Heart left ventricle (tissue), 13 donors: ENCODE data around the gene SF3B3.
A peak's percentile ranks its signal among the peaks of the same experiment; 100 is the strongest.

Experiments used
- POLR2A ChIP-seq, 2 donors: fragments of 450-650 bp; IDR thresholded peaks; one replicate each; pipeline ENCODE4 v1.6.1; 2017; ENCODE audit warnings: antibody characterized with exemption in 2 of 2, mild to moderate bottlenecking in 2 of 2, moderate library complexity in 2 of 2
- TF ChIP-seq, protein P1 (sequence below), 12 donors: fragments of 200-600 bp; sonication (generic) in 4 of 12; IDR thresholded peaks; one replicate each; pipeline versions ENCODE4 v1.5.0 to v1.8.0; 2018 to 2022; ENCODE audit warnings: antibody characterized with exemption in 12 of 12, mild to moderate bottlenecking in 5 of 12
- donor health status: ischemic (EF 13 %, LVEDD 7.1; RV severe dilation, severe dysfunction).
- donor health status: DM: no; HTN: yes; CAD: no.
- donor health status: DM: no; HTN: no; CAD: no.
- donor health status: ischemic (EF 25% LVEDD 6.9; RV normal size, moderate dysfunction).
- donor health status: ischemic (EF 25% LVEDD 5.7; RV mildly dilated, moderate dysfunction).
- donor health status: ischemic (EF 35%, LVEDD 5.7; RV mildly dilated, moderate dysfunction).
- donor health status: nonischemic (EF 11% LVEDD 7.7; RV severe dilation, severe dysfunction).
- donor health status: DM: yes; HTN: yes; CAD: no.
- donor health status: PGD.
- donor health status: ischemic (EF 29% LVEDD 5.4; RV normal size, mild dysfunction).
- donor health status: nonischemic (EF 23%, LVEDD 6.1; RV moderate dilation, normal function).

DNA sequence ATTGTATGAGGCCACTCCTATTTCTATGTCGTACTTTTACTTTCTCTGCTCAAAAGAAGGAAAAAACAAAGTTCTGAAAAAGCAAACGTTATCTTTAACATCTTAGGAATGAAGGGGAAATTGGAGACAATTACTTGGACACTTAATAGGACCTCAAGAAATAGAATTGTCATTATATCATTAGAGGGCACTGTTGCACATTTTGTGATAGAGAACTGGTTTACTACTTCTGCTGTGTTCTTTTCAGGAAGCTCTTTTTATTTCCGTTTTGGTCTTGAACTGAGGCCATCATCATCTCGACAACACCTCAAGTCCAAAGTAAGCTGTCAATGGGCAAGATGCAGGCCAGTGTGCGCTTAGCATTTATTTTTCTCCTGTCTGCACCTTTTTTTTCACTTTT lies 14.9 kb upstream of the SF3B3 start:
- TF ChIP-seq, protein P1, sequence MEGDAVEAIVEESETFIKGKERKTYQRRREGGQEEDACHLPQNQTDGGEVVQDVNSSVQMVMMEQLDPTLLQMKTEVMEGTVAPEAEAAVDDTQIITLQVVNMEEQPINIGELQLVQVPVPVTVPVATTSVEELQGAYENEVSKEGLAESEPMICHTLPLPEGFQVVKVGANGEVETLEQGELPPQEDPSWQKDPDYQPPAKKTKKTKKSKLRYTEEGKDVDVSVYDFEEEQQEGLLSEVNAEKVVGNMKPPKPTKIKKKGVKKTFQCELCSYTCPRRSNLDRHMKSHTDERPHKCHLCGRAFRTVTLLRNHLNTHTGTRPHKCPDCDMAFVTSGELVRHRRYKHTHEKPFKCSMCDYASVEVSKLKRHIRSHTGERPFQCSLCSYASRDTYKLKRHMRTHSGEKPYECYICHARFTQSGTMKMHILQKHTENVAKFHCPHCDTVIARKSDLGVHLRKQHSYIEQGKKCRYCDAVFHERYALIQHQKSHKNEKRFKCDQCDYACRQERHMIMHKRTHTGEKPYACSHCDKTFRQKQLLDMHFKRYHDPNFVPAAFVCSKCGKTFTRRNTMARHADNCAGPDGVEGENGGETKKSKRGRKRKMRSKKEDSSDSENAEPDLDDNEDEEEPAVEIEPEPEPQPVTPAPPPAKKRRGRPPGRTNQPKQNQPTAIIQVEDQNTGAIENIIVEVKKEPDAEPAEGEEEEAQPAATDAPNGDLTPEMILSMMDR (IDR thresholded peaks at IDR 0.05), result peak in 5 of 12 donors; percentile 16 to 42 (median 31)
- TF ChIP-seq POLR2A (IDR thresholded peaks at IDR 0.05), result no peak
